Astrocyte of the spinal cord (primary cell): ENCODE measurements around the gene TBC1D22A.

Experiments
- DNase-seq: peaks from one replicate; pipeline ENCODE4 v3.0.0; 2011; ENCODE audit warnings: low read depth, low spot score
- H3K4me3 ChIP-seq: 2 replicates; pipeline ENCODE4 v1.5.1; 2011; ENCODE audit warnings: low read depth, mild to moderate bottlenecking, low read length, moderate library complexity
- CTCF ChIP-seq: IDR thresholded peaks from 2 replicates; pipeline ENCODE4 v1.5.1; 2012; ENCODE audit warnings: low read depth, mild to moderate bottlenecking, low read length, inconsistent platforms
- in situ Hi-C: cut with HindIII; loops from 2 replicates; pipeline ENCODE4 v1.10.0; 2017; ENCODE audit warnings: low sequenced_read_pairs

TBC1D22A gene

GRCh38 chr22:47152236-47152635, 389.8 kb downstream of the TBC1D22A start:
- no peak overlapping the region for H3K4me3 ChIP-seq
- no peak for TF ChIP-seq CTCF
- in situ Hi-C loops, result no loop called here
- DNase-seq, result no peak

GRCh38 chr22:47152938-47153337, 390.5 kb downstream of the TBC1D22A start:
- in situ Hi-C loops, result no loop called here
- DNase-seq, result no peak
- no peak for TF ChIP-seq CTCF
- H3K4me3 ChIP-seq, result no peak overlapping the region

- no peak for TF ChIP-seq CTCF
- DNase-seq, result no peak
- no peak overlapping the region for H3K4me3 ChIP-seq
- in situ Hi-C loops, result no loop called here
These were observed 391.5 kb downstream of the TBC1D22A start for GRCh38 chr22:47153854-47154525.

- in situ Hi-C loops, result no loop called here
- DNase-seq, result peak; percentile 73
- H3K4me3 ChIP-seq, result peak overlapping the region; percentile 25
- peak; percentile 7 for TF ChIP-seq CTCF
These were observed 392.2 kb downstream of the TBC1D22A start for GRCh38 chr22:47154621-47155081.

- no peak for TF ChIP-seq CTCF
- H3K4me3 ChIP-seq, result no peak overlapping the region
- in situ Hi-C loops, result no loop called here
- DNase-seq, result no peak
These were observed 392.9 kb downstream of the TBC1D22A start for GRCh38 chr22:47155131-47155885.

GRCh38 chr22:47155912-47156311, 393.5 kb downstream of the TBC1D22A start:
- DNase-seq, result no peak
- in situ Hi-C loops, result no loop called here
- no peak for TF ChIP-seq CTCF
- no peak overlapping the region for H3K4me3 ChIP-seq
